BLaER1 treated with 17β-estradiol and CSF1 and Interleukin-3, amounts not matched to agents 10 nM and 100 nM (cell line): ENCODE measurements around the gene NEURL1.

ENCODE experiments used
- H3K27ac ChIP-seq, 11 experiments: shearing (Covaris generic); formaldehyde crosslinking; 2 replicates each; pipeline ENCODE4 v1.8.1; 2022
- H3K27me3 ChIP-seq, 11 experiments: shearing (Covaris generic); formaldehyde crosslinking; 2 replicates each; pipeline ENCODE4 v1.8.1; 2022
- H3K36me3 ChIP-seq, 11 experiments: shearing (Covaris generic); formaldehyde crosslinking; 2 replicates each; pipeline ENCODE4 v1.8.1; 2022
- H3K4me1 ChIP-seq, 10 experiments: shearing (Covaris generic); formaldehyde crosslinking; 2 replicates each; pipeline ENCODE4 v1.8.1; 2022
- H3K4me2 ChIP-seq, 11 experiments: shearing (Covaris generic); formaldehyde crosslinking; 2 replicates each; pipeline ENCODE4 v1.8.1; 2022
- H3K4me3 ChIP-seq, 10 experiments: shearing (Covaris generic); formaldehyde crosslinking; 2 replicates each; pipeline ENCODE4 v1.8.1; 2022
- H3K9ac ChIP-seq, 11 experiments: shearing (Covaris generic); formaldehyde crosslinking; 2 replicates each; pipeline ENCODE4 v1.8.1; 2022
- H3K9me3 ChIP-seq, 11 experiments: shearing (Covaris generic); formaldehyde crosslinking; replicated peaks in 1 of 11; 2 replicates each; pipeline ENCODE4 v1.8.1; 2022
- H4K20me1 ChIP-seq, 11 experiments: shearing (Covaris generic); formaldehyde crosslinking; 2 replicates each; pipeline ENCODE4 v1.8.1; 2022
- Cebpa-rat ChIP-seq, 11 experiments: shearing (Covaris generic); IDR thresholded peaks; 2 replicates each; pipeline ENCODE4 v1.8.1; 2022

Gene NEURL1

GRCh38 chr10:103548006-103548405 lies 54.5 kb downstream of the NEURL1 start:
- H3K9me3 ChIP-seq, result peaks cover 0 to 18% (median 0%) of the 10 kb centered on the region in 11 experiments; a peak in 3 of 22 replicates
- no peaks in the 10 kb centered on the region for H3K27me3 ChIP-seq
- H3K4me3 ChIP-seq, result no peak overlapping the region
- no peaks in the 10 kb centered on the region for H3K36me3 ChIP-seq
- peaks cover 51 to 74% (median 61%) of the 10 kb centered on the region in 10 experiments for H3K4me1 ChIP-seq
- no peak overlapping the region for H3K9ac ChIP-seq
- H3K4me2 ChIP-seq, result peak overlapping the region in 1 of 11 experiments; percentile 37; a peak in 2 of 22 replicates
- peaks cover 0 to 6% (median 0%) of the 10 kb centered on the region in 11 experiments; a peak in 3 of 22 replicates for H4K20me1 ChIP-seq
- TF ChIP-seq Cebpa-rat (IDR thresholded peaks at IDR 0.05), result no peak
- no peak overlapping the region for H3K27ac ChIP-seq

GRCh38 chr10:103548581-103549348 lies 55.3 kb downstream of the NEURL1 start:
- Histone ChIP-seq H3K27me3 (no peaks in the 10 kb centered on the region), H3K36me3 (no peaks in the 10 kb centered on the region), H3K9ac (no peak overlapping the region), H3K4me2 (peak overlapping the region in 1 of 11 experiments; percentile 96; a peak in 2 of 22 replicates), H3K27ac (no peak overlapping the region), H3K9me3 (peaks cover 0 to 20% (median 0%) of the 10 kb centered on the region in 11 experiments; a peak in 3 of 22 replicates), H4K20me1 (no peaks in the 10 kb centered on the region; a peak in 2 of 22 replicates), H3K4me1 (peaks cover 51 to 74% (median 61%) of the 10 kb centered on the region in 10 experiments), H3K4me3 (no peak overlapping the region)
- no peak for TF ChIP-seq Cebpa-rat (IDR thresholded peaks at IDR 0.05)

- Histone ChIP-seq H3K4me1 (peaks cover 51 to 74% (median 63%) of the 10 kb centered on the region in 10 experiments), H3K4me3 (no peak overlapping the region), H4K20me1 (no peaks in the 10 kb centered on the region; a peak in 2 of 22 replicates), H3K9me3 (peaks cover 0 to 20% (median 0%) of the 10 kb centered on the region in 11 experiments; a peak in 3 of 22 replicates), H3K27me3 (no peaks in the 10 kb centered on the region; a peak in 1 of 22 replicates), H3K27ac (no peak overlapping the region), H3K36me3 (no peaks in the 10 kb centered on the region), H3K9ac (no peak overlapping the region), H3K4me2 (peak overlapping the region in 3 of 11 experiments; percentile 63 to 96 (median 77); a peak in 3 of 22 replicates)
- TF ChIP-seq Cebpa-rat (IDR thresholded peaks at IDR 0.05), result no peak
Measured at GRCh38 chr10:103549349-103549685, 55.8 kb downstream of the NEURL1 start.

DNA sequence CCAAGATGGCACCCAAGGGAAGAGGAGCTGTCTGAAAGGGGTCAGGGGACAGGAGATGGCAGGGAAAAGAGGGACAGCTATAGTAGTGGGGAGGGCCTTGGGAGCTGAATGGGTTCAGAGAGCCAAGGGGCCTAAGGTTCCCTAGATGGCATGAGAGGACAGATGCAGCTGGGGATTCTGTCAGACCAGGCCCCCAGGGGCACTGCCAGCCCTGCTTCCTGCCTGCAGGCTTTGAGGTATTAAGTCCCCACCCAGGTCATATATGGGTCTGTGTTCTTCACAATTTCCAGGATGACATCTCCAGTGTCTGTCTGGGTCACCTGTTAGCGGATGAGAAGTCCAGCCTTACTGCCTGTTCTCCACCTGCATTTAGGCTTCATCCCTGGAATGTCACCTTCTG lies 56.7 kb downstream of the NEURL1 start:
- Histone ChIP-seq H3K9me3 (peaks cover 0 to 20% (median 0%) of the 10 kb centered on the region in 11 experiments; a peak in 3 of 22 replicates), H3K4me2 (peak overlapping the region; percentile 47 to 96 (median 63); a peak in 19 of 22 replicates)

DNA sequence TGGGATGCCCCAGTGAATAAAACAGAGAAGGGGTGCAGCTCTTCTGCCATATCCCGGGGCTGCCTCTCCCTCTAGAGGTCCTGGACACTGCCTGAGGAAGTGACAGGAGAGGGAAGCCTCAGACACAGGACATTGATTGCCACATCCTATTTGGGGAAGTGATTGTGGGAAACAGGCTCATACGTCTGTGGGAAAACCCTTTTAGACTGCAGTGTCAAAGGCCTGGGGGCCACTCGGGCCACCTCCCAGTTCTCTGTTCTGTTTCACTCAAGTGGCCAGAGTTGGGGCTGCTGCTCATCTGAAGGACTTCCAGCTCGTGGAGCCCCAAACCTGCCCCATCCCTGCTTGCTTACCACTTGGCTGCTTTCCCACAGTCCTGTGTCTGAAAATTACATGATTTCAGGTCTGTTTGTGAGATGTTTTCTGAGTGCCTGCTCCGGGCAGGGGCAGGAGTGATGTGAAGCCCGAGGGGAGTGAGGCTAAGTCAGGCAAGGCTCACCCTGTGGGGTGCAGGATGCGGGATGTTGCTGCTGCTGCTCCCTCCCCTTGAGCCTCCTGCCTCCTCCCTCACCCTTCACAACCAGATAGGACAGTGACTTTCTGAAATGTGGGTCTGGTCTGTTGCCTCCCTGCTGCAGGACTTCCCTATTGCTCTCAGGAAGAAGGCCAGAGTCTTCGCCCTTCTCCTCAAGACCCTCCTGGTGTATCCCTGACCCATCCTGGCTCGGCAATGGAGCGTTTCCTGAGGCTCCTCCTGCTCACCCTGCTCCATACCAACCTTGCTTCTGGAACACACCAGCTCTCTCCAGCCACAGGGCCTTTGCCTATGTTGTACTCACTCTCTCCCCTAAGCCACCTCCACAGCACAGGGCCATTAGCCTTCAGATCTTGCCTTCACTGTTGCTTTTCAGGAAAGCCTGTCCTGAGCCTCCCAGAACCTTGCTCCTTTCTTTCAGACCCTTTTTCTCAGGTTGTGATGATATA lies 58.4 kb downstream of the NEURL1 start:
- H3K27me3 ChIP-seq, result peaks cover 11 to 19% (median 17%) of the 10 kb centered on the region in 11 experiments; a peak in 21 of 22 replicates
- H3K4me2 ChIP-seq, result peak overlapping the region; percentile 42 to 96 (median 87)
- TF ChIP-seq Cebpa-rat (IDR thresholded peaks at IDR 0.05), result peak in 3 of 11 experiments; percentile 29 to 71 (median 46); a peak in 4 of 22 replicates

More for the DNA sequence above, 56.7 kb downstream of the NEURL1 start:
- Histone ChIP-seq H3K4me1 (peaks cover 56 to 73% (median 63%) of the 10 kb centered on the region in 10 experiments), H3K27me3 (peaks cover 0 to 2% (median under 1%) of the 10 kb centered on the region in 11 experiments; a peak in 5 of 22 replicates), H4K20me1 (no peaks in the 10 kb centered on the region; a peak in 2 of 22 replicates), H3K36me3 (no peaks in the 10 kb centered on the region), H3K4me3 (no peak overlapping the region), H3K9ac (no peak overlapping the region), H3K27ac (no peak overlapping the region)
- no peak for TF ChIP-seq Cebpa-rat (IDR thresholded peaks at IDR 0.05)

GRCh38 chr10:103552856-103553742 lies 59.6 kb downstream of the NEURL1 start:
- Histone ChIP-seq H3K4me1 (peaks cover 60 to 87% (median 74%) of the 10 kb centered on the region in 10 experiments), H3K27ac (peak overlapping the region in 5 of 11 experiments; percentile 20 to 61 (median 24); a peak in 3 of 22 replicates), H4K20me1 (peaks cover 0 to 7% (median 0%) of the 10 kb centered on the region in 11 experiments; a peak in 3 of 22 replicates)

More for the DNA sequence above, 58.4 kb downstream of the NEURL1 start:
- Histone ChIP-seq H3K4me3 (peak overlapping the region in 2 of 10 experiments; percentile 11 to 23; a peak in 3 of 20 replicates), H4K20me1 (peaks cover 0 to 7% (median 0%) of the 10 kb centered on the region in 11 experiments; a peak in 3 of 22 replicates), H3K27ac (peak overlapping the region in 8 of 11 experiments; percentile 7 to 61 (median 44); a peak in 15 of 22 replicates), H3K9ac (peak overlapping the region in 4 of 11 experiments; percentile 3 to 33 (median 24); a peak in 5 of 22 replicates), H3K36me3 (no peaks in the 10 kb centered on the region), H3K9me3 (peaks cover 0 to 20% (median 0%) of the 10 kb centered on the region in 11 experiments; a peak in 3 of 22 replicates), H3K4me1 (peaks cover 67 to 83% (median 71%) of the 10 kb centered on the region in 10 experiments)

DNA sequence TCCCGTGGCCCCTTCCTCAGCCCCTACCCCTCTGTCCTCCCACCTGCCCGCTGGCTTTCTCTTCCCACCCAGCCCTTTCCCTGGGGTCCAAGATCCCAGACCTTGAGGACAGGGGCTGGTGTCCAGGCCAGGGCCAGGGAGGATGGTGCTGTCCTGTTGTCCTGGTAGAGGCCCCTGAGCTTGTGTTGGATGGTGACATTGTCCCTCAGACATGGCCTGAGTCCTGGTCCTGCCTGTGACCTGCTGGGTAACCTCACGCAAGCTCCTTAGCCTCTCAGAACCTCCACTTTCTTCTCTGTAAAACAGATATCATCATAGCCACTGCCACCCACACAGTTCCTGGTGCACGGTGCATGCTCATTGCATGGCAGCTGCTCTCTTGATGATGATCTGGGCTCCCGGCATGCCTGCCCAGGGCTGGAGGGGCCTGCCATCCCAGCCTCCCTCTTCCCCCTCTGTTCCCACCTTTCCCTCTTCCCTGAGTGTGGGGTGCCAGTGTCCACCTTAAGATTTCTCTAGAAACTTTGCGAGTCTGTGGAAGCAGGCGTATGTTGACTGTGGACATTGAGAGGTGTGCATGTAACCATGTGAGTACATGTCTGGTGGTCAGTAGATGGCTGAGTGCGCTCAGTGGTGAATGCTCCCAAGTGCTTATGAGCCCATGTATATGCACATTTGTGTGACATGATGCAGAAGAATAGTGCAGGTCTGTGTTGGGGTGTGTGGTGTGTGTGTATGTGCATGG lies 60.4 kb downstream of the NEURL1 start:
- H3K9ac ChIP-seq, result peak overlapping the region in 2 of 11 experiments; percentile 12 to 27; a peak in 2 of 22 replicates
- peaks cover 68 to 94% (median 82%) of the 10 kb centered on the region in 10 experiments for H3K4me1 ChIP-seq
- peaks cover 0 to 20% (median 0%) of the 10 kb centered on the region in 11 experiments; a peak in 3 of 22 replicates for H3K9me3 ChIP-seq
- no peaks in the 10 kb centered on the region for H3K36me3 ChIP-seq
- TF ChIP-seq Cebpa-rat (IDR thresholded peaks at IDR 0.05), result no peak
- peak overlapping the region in 5 of 11 experiments; percentile 20 to 35 (median 24); a peak in 3 of 22 replicates for H3K27ac ChIP-seq
- peaks cover 11 to 26% (median 19%) of the 10 kb centered on the region in 11 experiments; a peak in 21 of 22 replicates for H3K27me3 ChIP-seq
- H4K20me1 ChIP-seq, result peaks cover 0 to 7% (median 0%) of the 10 kb centered on the region in 11 experiments; a peak in 7 of 22 replicates
- peak overlapping the region; percentile 77 to 96 (median 87) for H3K4me2 ChIP-seq
- no peak overlapping the region for H3K4me3 ChIP-seq

More at GRCh38 chr10:103552856-103553742, 59.6 kb downstream of the NEURL1 start:
- no peak for TF ChIP-seq Cebpa-rat (IDR thresholded peaks at IDR 0.05)
- peaks cover 11 to 26% (median 19%) of the 10 kb centered on the region in 11 experiments; a peak in 21 of 22 replicates for H3K27me3 ChIP-seq
- peak overlapping the region; percentile 77 to 96 (median 87) for H3K4me2 ChIP-seq
- H3K9ac ChIP-seq, result peak overlapping the region in 2 of 11 experiments; percentile 12 to 27; a peak in 2 of 22 replicates
- no peaks in the 10 kb centered on the region for H3K36me3 ChIP-seq
- peaks cover 0 to 20% (median 0%) of the 10 kb centered on the region in 11 experiments; a peak in 3 of 22 replicates for H3K9me3 ChIP-seq
- no peak overlapping the region for H3K4me3 ChIP-seq
